Lung (tissue), 12 donors: ENCODE results near the gene MAOB. TPM values are rescaled to one million over a fixed set of nuclear protein-coding genes. Genes with fewer than 3 reads are reported as not detected.

Experiments used
- ATAC-seq: fragments of 200-7000 bp; cut with Tn5 transposase; one replicate; pipeline ENCODE4 v1.9.1; 2020; ENCODE audit warnings: moderate number of reproducible peaks; ENCODE audit not compliant: insufficient read depth, low FRiP score
- DNase-seq, 3 donors: peaks; one replicate each; pipeline ENCODE4 v3.0.0-alpha.2; 2013 to 2017
- H3K27ac ChIP-seq, 2 donors: one replicate each; pipeline ENCODE4 v1.5.1; 2013; ENCODE audit warnings: mild to moderate bottlenecking in 2 of 2, moderate library complexity in 2 of 2, control low read depth in 1 of 2, inconsistent platforms in 1 of 2, low read depth in 1 of 2, low read length in 1 of 2
- H3K27me3 ChIP-seq, 3 donors: one replicate each; pipeline ENCODE4 v1.5.1; 2013; ENCODE audit warnings: low read length in 2 of 3; ENCODE audit not compliant: control insufficient read depth in 3 of 3, insufficient read depth in 3 of 3
- H3K36me3 ChIP-seq, 4 donors: one replicate each; pipeline ENCODE4 v1.5.1; 2013; ENCODE audit warnings: low read length in 4 of 4, mild to moderate bottlenecking in 1 of 4, moderate library complexity in 1 of 4; ENCODE audit not compliant: control insufficient read depth in 4 of 4, insufficient read depth in 4 of 4
- H3K4me1 ChIP-seq, 5 donors: one replicate each; pipeline ENCODE4 v1.5.1; 2013; ENCODE audit warnings: low read length in 5 of 5, mild to moderate bottlenecking in 2 of 5, moderate library complexity in 1 of 5; ENCODE audit not compliant: control insufficient read depth in 5 of 5, insufficient read depth in 5 of 5
- H3K4me3 ChIP-seq: one replicate; pipeline ENCODE4 v1.5.1; 2013; ENCODE audit warnings: mild to moderate bottlenecking, control low read depth, moderate library complexity
- H3K9ac ChIP-seq, 2 donors: one replicate each; pipeline ENCODE4 v1.5.1; 2013; ENCODE audit warnings: low read length in 2 of 2, control low read depth in 1 of 2; ENCODE audit not compliant: insufficient read depth in 1 of 2
- H3K9me3 ChIP-seq, 4 donors: one replicate each; pipeline ENCODE4 v1.5.1; 2013; ENCODE audit warnings: low read length in 3 of 4, mild to moderate bottlenecking in 1 of 4, moderate library complexity in 1 of 4; ENCODE audit not compliant: control insufficient read depth in 4 of 4, insufficient read depth in 3 of 4
- CTCF ChIP-seq: IDR thresholded peaks from 2 replicates; pipeline ENCODE4 v1.5.1; 2012; ENCODE audit warnings: mild to moderate bottlenecking; ENCODE audit errors: control extremely low read depth, extremely low read depth
- WGBS, 2 donors: extraction: QIAGEN DNeasy Blood & Tissue Kit; methylation state at CpG; one replicate each; pipeline ENCODE4 v1.1.7; 2013; 5-methylcytosine and 5-hydroxymethylcytosine counted together
- polyA plus RNA-seq, 2 donors: library from polyadenylated mRNA; stranded (reverse); fragments of 200-250 nt; gene quantifications; one replicate each; pipeline ENCODE4 v1.2.1, GENCODE V29; 2013
- total RNA-seq, 2 donors: library from RNA; depleted of rRNA in 1 of 2; stranded (reverse); fragments of >200 nt in 1 of 2; gene quantifications; one replicate each; pipeline ENCODE4 v1.2.1, GENCODE V29; 2014 to 2021
- donor health status: control.
- donor health status: control.
- donor health status: Bipolar disorder and iron deficiency.
- donor health status: healthy.
- donor health status: DM: yes; HTN: yes; CAD: no.

MAOB gene
- total and polyA plus RNA-seq, 4 donors: 5.6 to 19.6 (median 12.9) TPM

- no peak for DNase-seq
- no peak for ATAC-seq
- Histone ChIP-seq H3K4me1 (no peaks in the 10 kb centered on the region), H3K4me3 (no peak overlapping the region), H3K9me3 (no peaks in the 10 kb centered on the region), H3K27me3 (peaks cover 0 to 38% (median 12%) of the 10 kb centered on the region in 3 donors), H3K27ac (no peak overlapping the region), H3K36me3 (peaks cover 0 to 2% (median 0%) of the 10 kb centered on the region in 4 donors), H3K9ac (no peak overlapping the region)
- 84 to 87% methylated on average over 1 of the region's 1 CpG for WGBS, 2 donors
- no peak for TF ChIP-seq CTCF
Measured at GRCh38 chrX:43909141-43909540, 26.9 kb upstream of the MAOB start.

GRCh38 chrX:43899878-43900815 lies 17.9 kb upstream of the MAOB start:
- 67 to 93% methylated on average over 5 of the region's 5 CpGs for WGBS, 2 donors
- Histone ChIP-seq H3K9me3 (no peaks in the 10 kb centered on the region), H3K36me3 (no peaks in the 10 kb centered on the region), H3K9ac (no peak overlapping the region), H3K4me3 (no peak overlapping the region), H3K4me1 (no peaks in the 10 kb centered on the region), H3K27ac (no peak overlapping the region), H3K27me3 (peaks cover 0 to 39% (median 21%) of the 10 kb centered on the region in 3 donors)
- no peak for TF ChIP-seq CTCF
- no peak for ATAC-seq
- DNase-seq: no peak

GRCh38 chrX:43898406-43899035 lies 16.3 kb upstream of the MAOB start:
- ATAC-seq (no peak), DNase-seq (no peak)
- Histone ChIP-seq H3K4me3 (no peak overlapping the region), H3K4me1 (no peaks in the 10 kb centered on the region), H3K36me3 (no peaks in the 10 kb centered on the region), H3K27ac (no peak overlapping the region), H3K27me3 (peaks cover 0 to 32% (median 14%) of the 10 kb centered on the region in 3 donors), H3K9me3 (no peaks in the 10 kb centered on the region), H3K9ac (no peak overlapping the region)
- TF ChIP-seq CTCF: no peak
- 62 to 75% methylated on average over 5 of the region's 5 CpGs for WGBS, 2 donors
